A549 (cell line): ENCODE measurements around the gene SYT8.

Experiments used
- BHLHE40 ChIP-seq: IDR thresholded peaks from 2 replicates; pipeline ENCODE4 v1.6.1; 2012; ENCODE audit warnings: low read depth, low read length, inconsistent platforms
- CEBPB ChIP-seq, 2 experiments: fragments of >200 bp in 1 of 2; sonication (Bioruptor Twin) in 1 of 2; formaldehyde crosslinking in 1 of 2; IDR thresholded peaks; 2 replicates each; pipeline ENCODE4 v1.6.1; 2012 to 2016
- EHF ChIP-seq: fragments of 250-450 bp; sonication (Bioruptor Pico); IDR thresholded peaks from 2 replicates; pipeline ENCODE4 v1.5.0; 2020; ENCODE audit warnings: mild to moderate bottlenecking
- JUN ChIP-seq, 2 experiments: fragments of >200 bp; sonication (Bioruptor Twin); formaldehyde crosslinking; IDR thresholded peaks; 2 replicates in 1 of 2; 3 replicates in 1 of 2; pipeline ENCODE4 v1.6.1; 2016 to 2017
- MYC ChIP-seq: IDR thresholded peaks from 2 replicates; pipeline ENCODE4 v1.6.1; 2012; ENCODE audit warnings: mild to moderate bottlenecking, inconsistent platforms, low read length, improper control_type of control experiment, borderline replicate concordance
- POLR2A ChIP-seq: IDR thresholded peaks from 2 replicates; pipeline ENCODE4 v1.6.1; 2012; ENCODE audit warnings: mild to moderate bottlenecking, low read length
- SREBF2 ChIP-seq: fragments of 450-650 bp; IDR thresholded peaks from 2 replicates; pipeline ENCODE4 v1.6.1; 2014; ENCODE audit warnings: mild to moderate bottlenecking, moderate library complexity
- TF ChIP-seq, protein P1 (sequence below): fragments of >200 bp; sonication (Bioruptor Twin); formaldehyde crosslinking; IDR thresholded peaks from 3 replicates; pipeline ENCODE4 v1.5.1; 2016
- TF ChIP-seq, protein P2 (sequence below): IDR thresholded peaks from 2 replicates; pipeline ENCODE4 v1.6.1; 2012

- TF ChIP-seq CEBPB (IDR thresholded peaks at IDR 0.05) (no peak), EHF (CRISPR knock-in tag) (no peak), POLR2A (no peak), JUN (IDR thresholded peaks at IDR 0.05) (no peak), MYC (no peak), BHLHE40 (no peak), SREBF2 (no peak)
- TF ChIP-seq, protein P1, sequence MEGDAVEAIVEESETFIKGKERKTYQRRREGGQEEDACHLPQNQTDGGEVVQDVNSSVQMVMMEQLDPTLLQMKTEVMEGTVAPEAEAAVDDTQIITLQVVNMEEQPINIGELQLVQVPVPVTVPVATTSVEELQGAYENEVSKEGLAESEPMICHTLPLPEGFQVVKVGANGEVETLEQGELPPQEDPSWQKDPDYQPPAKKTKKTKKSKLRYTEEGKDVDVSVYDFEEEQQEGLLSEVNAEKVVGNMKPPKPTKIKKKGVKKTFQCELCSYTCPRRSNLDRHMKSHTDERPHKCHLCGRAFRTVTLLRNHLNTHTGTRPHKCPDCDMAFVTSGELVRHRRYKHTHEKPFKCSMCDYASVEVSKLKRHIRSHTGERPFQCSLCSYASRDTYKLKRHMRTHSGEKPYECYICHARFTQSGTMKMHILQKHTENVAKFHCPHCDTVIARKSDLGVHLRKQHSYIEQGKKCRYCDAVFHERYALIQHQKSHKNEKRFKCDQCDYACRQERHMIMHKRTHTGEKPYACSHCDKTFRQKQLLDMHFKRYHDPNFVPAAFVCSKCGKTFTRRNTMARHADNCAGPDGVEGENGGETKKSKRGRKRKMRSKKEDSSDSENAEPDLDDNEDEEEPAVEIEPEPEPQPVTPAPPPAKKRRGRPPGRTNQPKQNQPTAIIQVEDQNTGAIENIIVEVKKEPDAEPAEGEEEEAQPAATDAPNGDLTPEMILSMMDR: no peak
- TF ChIP-seq, protein P2, sequence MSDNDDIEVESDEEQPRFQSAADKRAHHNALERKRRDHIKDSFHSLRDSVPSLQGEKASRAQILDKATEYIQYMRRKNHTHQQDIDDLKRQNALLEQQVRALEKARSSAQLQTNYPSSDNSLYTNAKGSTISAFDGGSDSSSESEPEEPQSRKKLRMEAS: no peak
These were observed 15.7 kb upstream of the SYT8 start for GRCh38 chr11:1819074-1819473.
